KMS-11 (cell line): ENCODE data around the gene NPB.

Experiments used
- H2AFZ ChIP-seq: fragments of 200-600 bp; sonication (generic); 2 replicates; pipeline ENCODE4 v1.6.1; 2016; ENCODE audit warnings: antibody characterized with exemption, mixed run types, low read depth
- H3K27ac ChIP-seq: fragments of 200-600 bp; sonication (generic); 2 replicates; pipeline ENCODE4 v1.6.1; 2016; ENCODE audit warnings: mild to moderate bottlenecking, mixed run types
- H3K27me3 ChIP-seq: fragments of 200-600 bp; sonication (generic); 2 replicates; pipeline ENCODE4 v1.6.1; 2017; ENCODE audit warnings: mild to moderate bottlenecking, low read depth, mixed run types, moderate library complexity; ENCODE audit not compliant: insufficient read depth
- H3K36me3 ChIP-seq: fragments of 200-600 bp; sonication (generic); 2 replicates; pipeline ENCODE4 v1.6.1; 2017; ENCODE audit warnings: mild to moderate bottlenecking, mixed run types; ENCODE audit not compliant: insufficient read depth
- H3K4me1 ChIP-seq: fragments of 200-600 bp; sonication (generic); 2 replicates; pipeline ENCODE4 v1.6.1; 2016; ENCODE audit warnings: mild to moderate bottlenecking, low read depth, mixed run types; ENCODE audit not compliant: poor library complexity, severe bottlenecking
- H3K4me2 ChIP-seq: fragments of 200-600 bp; sonication (generic); 2 replicates; pipeline ENCODE4 v1.7.0; 2016; ENCODE audit warnings: mild to moderate bottlenecking, mixed run types
- H3K4me3 ChIP-seq: fragments of 200-600 bp; sonication (generic); IDR thresholded peaks from 2 replicates; pipeline ENCODE4 v1.6.1; 2017; ENCODE audit warnings: low read depth, low read length, mixed read lengths; ENCODE audit not compliant: insufficient read depth
- H3K79me2 ChIP-seq: fragments of 200-600 bp; sonication (generic); 2 replicates; pipeline ENCODE4 v1.6.1; 2016; ENCODE audit warnings: low read depth, mixed run types; ENCODE audit not compliant: insufficient read depth
- H3K9ac ChIP-seq: fragments of 200-600 bp; sonication (generic); 2 replicates; pipeline ENCODE4 v1.6.1; 2016; ENCODE audit warnings: mild to moderate bottlenecking, mixed run types
- H4K20me1 ChIP-seq: fragments of 200-600 bp; sonication (generic); 2 replicates; pipeline ENCODE4 v1.6.1; 2016; ENCODE audit warnings: mild to moderate bottlenecking, mixed run types; ENCODE audit not compliant: insufficient read depth
- CTCF ChIP-seq: fragments of 200-600 bp; sonication (generic); conservative IDR thresholded peaks from 2 replicates; pipeline ENCODE4 v1.6.1; 2017; ENCODE audit warnings: low read depth, mild to moderate bottlenecking, antibody characterized with exemption, low read length, moderate library complexity, mixed read lengths

The NPB gene

GRCh38 chr17:81923302-81924260, 21.5 kb downstream of the NPB start:
- Histone ChIP-seq H3K36me3 (no peaks in the 10 kb centered on the region; the same call in 1 of the 2 replicates), H2AFZ (no peak overlapping the region; the same call in 1 of the 2 replicates), H3K9ac (peak overlapping the region; percentile 85), H3K4me2 (peak overlapping the region; percentile 100), H3K4me1 (peaks cover 58% of the 10 kb centered on the region), H3K27me3 (no peaks in the 10 kb centered on the region), H3K79me2 (peaks cover 81% of the 10 kb centered on the region), H3K4me3 (no peak overlapping the region), H4K20me1 (0 out of 2 replicates have a peak, but pooled peaks cover 4% of the 10 kb centered on the region), H3K27ac (peak overlapping the region; percentile 95)
- no peak for TF ChIP-seq CTCF

DNA sequence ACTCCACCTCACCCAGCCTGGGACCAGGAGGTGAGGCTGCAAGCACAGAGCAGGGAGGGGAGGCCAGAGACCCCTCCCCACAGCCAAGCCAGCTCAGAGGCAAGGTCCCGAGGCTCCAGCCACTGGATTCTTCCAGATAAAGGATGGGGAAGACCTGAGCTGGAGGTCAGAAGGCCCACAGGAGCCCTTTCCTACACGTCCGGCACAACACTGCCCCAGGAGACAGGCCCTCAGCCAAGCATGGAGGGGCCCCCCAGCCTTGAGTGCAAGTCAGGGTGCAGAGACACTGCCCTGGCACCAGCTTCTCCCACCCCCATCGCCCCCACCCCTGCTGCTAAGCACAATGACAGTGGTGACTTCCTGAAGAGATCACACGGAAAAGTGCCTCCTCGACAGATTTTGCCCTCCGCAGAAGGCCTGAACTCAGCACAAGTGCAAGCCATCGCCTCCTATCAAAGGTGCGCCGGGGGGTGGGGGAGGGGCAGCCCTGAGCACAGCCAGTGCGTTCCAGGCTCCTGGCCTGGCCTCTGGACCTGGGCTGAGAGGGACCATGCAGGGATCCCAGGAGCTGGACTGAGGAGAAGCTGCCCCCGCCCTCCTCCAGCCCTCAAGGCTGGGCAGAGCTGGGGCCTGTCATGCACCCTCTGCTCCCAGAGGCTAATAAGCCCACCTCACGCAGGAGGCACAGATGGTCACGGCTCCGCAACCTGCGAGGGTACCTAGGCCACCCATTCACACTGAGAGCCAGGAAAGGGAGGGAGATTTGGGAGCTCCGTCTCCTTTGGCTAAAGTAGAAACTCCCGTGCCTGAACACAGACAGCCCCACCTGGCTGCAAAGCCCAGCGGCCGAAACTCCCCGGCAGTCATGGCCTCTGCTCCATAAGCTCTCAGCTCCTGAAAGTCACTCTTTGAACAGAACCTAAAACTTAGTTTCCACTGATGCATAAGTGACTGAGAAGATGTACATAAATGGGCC, 22.8 kb downstream of the NPB start:
- H4K20me1 ChIP-seq, result 0 out of 2 replicates have a peak, but pooled peaks cover 4% of the 10 kb centered on the region
- peak overlapping the region; percentile 95 for H3K27ac ChIP-seq
- H3K36me3 ChIP-seq, result no peaks in the 10 kb centered on the region; the same call in 1 of the 2 replicates
- peaks cover 53% of the 10 kb centered on the region for H3K4me1 ChIP-seq
- H3K9ac ChIP-seq, result peak overlapping the region; percentile 85
- H3K4me3 ChIP-seq, result no peak overlapping the region
- H2AFZ ChIP-seq, result no peak overlapping the region
- TF ChIP-seq CTCF, result no peak
- H3K27me3 ChIP-seq, result no peaks in the 10 kb centered on the region
- H3K79me2 ChIP-seq, result peaks cover 72% of the 10 kb centered on the region
- peak overlapping the region; percentile 100 for H3K4me2 ChIP-seq

DNA sequence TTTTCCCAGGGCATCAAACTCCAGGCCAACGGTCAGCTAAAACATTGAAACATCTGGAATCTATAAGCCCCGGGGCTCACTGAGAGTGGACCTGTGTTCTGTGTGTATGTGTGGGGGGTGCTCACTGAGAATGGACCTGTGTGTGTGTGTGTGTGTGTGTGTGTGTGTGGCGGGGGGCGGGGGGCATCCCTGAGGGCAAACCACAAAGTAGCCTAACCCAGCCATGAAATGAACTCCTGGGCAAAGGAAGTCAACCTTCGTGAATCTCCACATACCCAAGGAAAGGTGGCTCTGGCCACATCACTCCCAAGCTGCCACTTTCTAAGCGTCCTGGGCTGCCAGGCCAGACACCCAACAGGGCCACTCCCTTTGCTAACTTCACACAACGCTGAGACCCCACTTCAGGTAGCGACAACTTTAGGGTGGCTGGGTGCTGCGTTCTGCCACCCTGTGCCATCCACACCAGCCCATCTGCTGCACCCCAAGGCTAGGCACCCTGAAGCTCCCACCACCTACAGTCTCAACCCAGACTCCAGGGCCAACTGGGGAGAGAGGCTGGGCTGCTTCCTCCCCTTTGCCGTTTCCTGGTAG, 23.9 kb downstream of the NPB start:
- Histone ChIP-seq H3K4me2 (peak overlapping the region; percentile 100), H2AFZ (no peak overlapping the region), H4K20me1 (0 out of 2 replicates have a peak, but pooled peaks cover 4% of the 10 kb centered on the region), H3K36me3 (no peaks in the 10 kb centered on the region; the same call in 1 of the 2 replicates), H3K9ac (peak overlapping the region; percentile 85), H3K4me1 (peaks cover 52% of the 10 kb centered on the region), H3K4me3 (no peak overlapping the region), H3K79me2 (peaks cover 61% of the 10 kb centered on the region), H3K27ac (peak overlapping the region; percentile 95), H3K27me3 (no peaks in the 10 kb centered on the region)
- no peak for TF ChIP-seq CTCF

- TF ChIP-seq CTCF, result no peak
- no peak overlapping the region for H3K4me3 ChIP-seq
- no peaks in the 10 kb centered on the region for H4K20me1 ChIP-seq
- no peaks in the 10 kb centered on the region for H3K27me3 ChIP-seq
- H3K27ac ChIP-seq, result peak overlapping the region; percentile 95
- H3K9ac ChIP-seq, result peak overlapping the region; percentile 85
- no peak overlapping the region for H2AFZ ChIP-seq
- H3K36me3 ChIP-seq, result no peaks in the 10 kb centered on the region
- H3K79me2 ChIP-seq, result peaks cover 55% of the 10 kb centered on the region
- peaks cover 46% of the 10 kb centered on the region for H3K4me1 ChIP-seq
- H3K4me2 ChIP-seq, result peak overlapping the region; percentile 100
Measured at GRCh38 chr17:81926451-81927151, 24.6 kb downstream of the NPB start.
